K562 (cell line): Measurements from ENCODE around the gene EHBP1L1. TPM values are rescaled to one million over a fixed set of nuclear protein-coding genes. Genes with fewer than 3 reads are reported as not detected.

Experiments used
- BCLAF1 ChIP-seq, 2 experiments: fragments of 450-650 bp in 1 of 2; IDR thresholded peaks; 2 replicates each; pipeline ENCODE4 v1.6.1; 2011 to 2017; ENCODE audit warnings: low read depth in 2 of 2, antibody characterized with exemption in 1 of 2, borderline replicate concordance in 1 of 2, low read length in 1 of 2, mild to moderate bottlenecking in 1 of 2, mixed read lengths in 1 of 2; ENCODE audit not compliant: control insufficient read depth in 1 of 2
- HIVEP1 ChIP-seq: fragments of 250-450 bp; sonication (Bioruptor Pico); IDR thresholded peaks from 2 replicates; pipeline ENCODE4 v1.4.0; 2020; ENCODE audit warnings: mild to moderate bottlenecking
- HNRNPL ChIP-seq: fragments of 200-400 bp; formaldehyde crosslinking; IDR thresholded peaks from 2 replicates; pipeline ENCODE4 v1.6.1; 2017; ENCODE audit warnings: low read depth, mild to moderate bottlenecking, low read length
- MCM7 ChIP-seq, 2 experiments: fragments of 450-650 bp; IDR thresholded peaks; 2 replicates each; pipeline ENCODE4 v1.6.1; 2016 to 2018
- MXI1 ChIP-seq: IDR thresholded peaks from 2 replicates; pipeline ENCODE4 v1.6.1; 2011; ENCODE audit warnings: low read depth, mild to moderate bottlenecking, improper control_type of control experiment, low read length
- MYC ChIP-seq, 2 experiments: fragments of 250-450 bp in 1 of 2; sonication (Bioruptor Pico) in 1 of 2; IDR thresholded peaks; 2 replicates each; pipeline versions ENCODE4 v1.5.1 to v1.6.1; 2012 to 2021; ENCODE audit warnings: low read depth in 2 of 2, borderline replicate concordance in 1 of 2, improper control_type of control experiment in 1 of 2, low read length in 1 of 2, mild to moderate bottlenecking in 1 of 2, moderate library complexity in 1 of 2
- NUFIP1 ChIP-seq: fragments of 450-650 bp; IDR thresholded peaks from 2 replicates; pipeline ENCODE4 v1.6.1; 2018; ENCODE audit not compliant: partially characterized antibody
- PHTF2 ChIP-seq: fragments of 250-450 bp; sonication (Bioruptor Pico); IDR thresholded peaks from 2 replicates; pipeline ENCODE4 v1.5.0; 2021; ENCODE audit warnings: mild to moderate bottlenecking
- RAD51 ChIP-seq: fragments of 450-650 bp; IDR thresholded peaks from 2 replicates; pipeline ENCODE4 v1.7.1; 2016; ENCODE audit warnings: low read depth, mild to moderate bottlenecking, borderline replicate concordance
- RNF2 ChIP-seq: sonication (generic); IDR thresholded peaks from 2 replicates; pipeline ENCODE4 v1.6.1; 2016
- SETDB1 ChIP-seq: IDR thresholded peaks from one replicate; pipeline ENCODE4 v1.6.1; 2012; ENCODE audit warnings: low read length, control low read depth, inconsistent platforms
- SNRNP70 ChIP-seq: fragments of 200-400 bp; formaldehyde crosslinking; optimal IDR thresholded peaks from 2 replicates; pipeline ENCODE3; 2017; ENCODE audit warnings: low read depth, low read length
- ZKSCAN1 ChIP-seq: fragments of 150-350 bp; IDR thresholded peaks from 2 replicates; pipeline ENCODE4 v1.6.1; 2016; ENCODE audit warnings: low read depth, low read length
- ZNF318 ChIP-seq, 2 experiments: fragments of 450-650 bp; IDR thresholded peaks; 2 replicates each; pipeline ENCODE4 v1.6.1; 2016; ENCODE audit warnings: mild to moderate bottlenecking in 2 of 2, borderline replicate concordance in 1 of 2, low read depth in 1 of 2, moderate library complexity in 1 of 2
- polyA plus RNA-seq, 8 experiments: library from polyadenylated mRNA; depleted of rRNA in 4 of 8; stranded (reverse) in 5 of 8; unstranded in 3 of 8; fragments of >200 nt; fragmentation: Nextera tagmentation in 2 of 8; fragmentation: Illumina TruSeq in 1 of 8; extraction: Ambion mirVana in 2 of 8; extraction: Trizol in 1 of 8; gene quantifications; 2 replicates each; pipeline versions ENCODE4 v1.2.1 to v1.2.3, GENCODE V29; 2011 to 2014; ENCODE audit warnings: inconsistent platforms in 1 of 8, missing spikeins in 1 of 8
- total RNA-seq, 7 experiments: library from RNA; depleted of rRNA in 6 of 7; stranded (reverse); fragments of >200 nt in 6 of 7; fragmentation: Illumina TruSeq in 2 of 7; extraction: Trizol in 2 of 7; gene quantifications; 2 replicates each; pipeline versions ENCODE4 v1.2.1 to v1.2.3, GENCODE V29; 2011 to 2021; ENCODE audit warnings: low replicate concordance in 1 of 7

EHBP1L1 gene
- total and polyA plus RNA-seq, 9 of the 15 experiments (the other 6 are each of a cell fraction or from before 2014, with no cell fraction given) = 0.03 to 87.1 (median 26.3) TPM

GRCh38 chr11:65637794-65638419, 62.1 kb downstream of the EHBP1L1 start, which contains the start of gene SIPA1 (continued):
- no peak for TF ChIP-seq ZNF318 (IDR thresholded peaks at IDR 0.05; ENCODE audit: borderline replicate concordance in 1 of 2, low read depth in 1 of 2)
- no peak for TF ChIP-seq RAD51
- TF ChIP-seq PHTF2 = no peak
- TF ChIP-seq BCLAF1 (IDR thresholded peaks at IDR 0.05; ENCODE audit: borderline replicate concordance in 1 of 2, control insufficient read depth in 1 of 2, low read depth in 2 of 2, low read length in 1 of 2) = no peak
- peak; percentile 52 for TF ChIP-seq MYC (IDR thresholded peaks at IDR 0.05; ENCODE audit: low read depth, low read length)
- TF ChIP-seq MYC (CRISPR knock-in tag; IDR thresholded peaks at IDR 0.05; ENCODE audit: borderline replicate concordance, low read depth) = no peak
- no peak for TF ChIP-seq RNF2
- TF ChIP-seq HIVEP1 (CRISPR knock-in tag) = no peak
- peak; percentile 57 for TF ChIP-seq SETDB1
- no peak for TF ChIP-seq MXI1
- no peak for TF ChIP-seq HNRNPL
- TF ChIP-seq ZKSCAN1 = no peak
- no peak for TF ChIP-seq SNRNP70
- TF ChIP-seq MCM7 (IDR thresholded peaks at IDR 0.05) = no peak
- no peak for TF ChIP-seq NUFIP1
